NCI-H2081 treated with DMSO at 0.1 percent for 48 hours (cell line): Measurements from ENCODE around the gene PEAK1.

Source experiments
- DNase-seq: peaks from one replicate; lab custom pipeline; 2025; lab: John Stamatoyannopoulos, UW

PEAK1 gene

GRCh38 chr15:77398927-77399326 is 21.0 kb downstream of the PEAK1 start:
- no peak for DNase-seq

- no peak for DNase-seq
Measured at GRCh38 chr15:77396692-77397091, 23.2 kb downstream of the PEAK1 start.

GRCh38 chr15:77395013-77395774 is 24.7 kb downstream of the PEAK1 start:
- no peak for DNase-seq

GRCh38 chr15:77393471-77393840 is 26.4 kb downstream of the PEAK1 start:
- no peak for DNase-seq

- DNase-seq = no peak
Measured at GRCh38 chr15:77392762-77393470, 27.0 kb downstream of the PEAK1 start.

GRCh38 chr15:77391372-77391951 is 28.4 kb downstream of the PEAK1 start:
- no peak for DNase-seq

GRCh38 chr15:77387365-77388105 is 32.4 kb downstream of the PEAK1 start:
- DNase-seq = no peak

GRCh38 chr15:77386626-77387025 is 33.3 kb downstream of the PEAK1 start:
- DNase-seq = no peak

- DNase-seq = no peak
Measured at GRCh38 chr15:77384589-77385359, 35.1 kb downstream of the PEAK1 start.

- no peak for DNase-seq
Measured at GRCh38 chr15:77384086-77384485, 35.8 kb downstream of the PEAK1 start.

- no peak for DNase-seq
Measured at GRCh38 chr15:77380033-77380432, 39.9 kb downstream of the PEAK1 start.

- no peak for DNase-seq
Measured at GRCh38 chr15:77376770-77377169, 43.1 kb downstream of the PEAK1 start.

GRCh38 chr15:77375133-77375532 is 44.8 kb downstream of the PEAK1 start:
- no peak for DNase-seq

- DNase-seq = no peak
Measured at GRCh38 chr15:77373441-77373840, 46.5 kb downstream of the PEAK1 start.

GRCh38 chr15:77371850-77372563 is 47.9 kb downstream of the PEAK1 start:
- no peak for DNase-seq

GRCh38 chr15:77370580-77370979 is 49.3 kb downstream of the PEAK1 start:
- no peak for DNase-seq

GRCh38 chr15:77369168-77369567 is 50.7 kb downstream of the PEAK1 start:
- no peak for DNase-seq

GRCh38 chr15:77367631-77368030 is 52.3 kb downstream of the PEAK1 start:
- no peak for DNase-seq

GRCh38 chr15:77361456-77361855 is 58.4 kb downstream of the PEAK1 start:
- no peak for DNase-seq

- no peak for DNase-seq
Measured at GRCh38 chr15:77358545-77359240, 61.2 kb downstream of the PEAK1 start.

GRCh38 chr15:77356305-77356704 is 63.6 kb downstream of the PEAK1 start:
- no peak for DNase-seq
